ENCODE measurements around the gene CCDC154. TPM values are rescaled to one million over a fixed set of nuclear protein-coding genes. Genes with fewer than 3 reads are reported as not detected.

Gene CCDC154
- total and polyA plus RNA-seq, 3 experiments from 2014 or later: 2.3 to 2.8 TPM; not detected in 1

DNA sequence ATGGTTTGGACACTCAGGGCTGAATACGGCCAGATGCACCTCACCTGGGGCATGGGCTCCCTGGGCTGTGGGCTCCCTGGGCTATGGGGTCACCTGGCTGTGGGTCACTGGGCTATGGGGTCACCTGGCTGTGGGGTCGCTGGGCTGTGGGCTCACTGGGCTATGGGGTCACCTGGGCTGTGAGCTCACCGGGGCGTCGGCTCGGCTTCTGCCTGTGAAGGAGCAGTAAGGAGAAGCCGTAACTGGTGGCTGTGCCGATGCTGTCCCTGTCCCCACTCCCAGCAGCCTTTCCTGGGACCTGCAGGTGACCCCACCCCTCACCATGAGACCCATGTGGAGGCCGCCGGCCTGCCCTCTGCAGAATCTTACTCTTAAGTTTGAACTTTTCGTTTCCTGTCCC is 15.3 kb downstream of the CCDC154 start:
- no peak overlapping the region for H3K4me3 ChIP-seq (ENCODE audit: low read length)
- no peak overlapping the region for H3K4me3 Mint-ChIP-seq
- ChIA-PET CTCF (interaction anchor here (0.9 kb wide), 1 partner anchor 8 kb away, joined by 3 read pairs; the partner anchor contains the start of gene UQCC4), POLR2A (interaction anchor here (0.6 kb wide), 1 partner anchor 150 kb away, joined by 3 read pairs; no protein-coding TSS in a partner anchor)
- peaks cover 0 to 5% (median 0%) of the 10 kb centered on the region in 3 donors for H3K4me1 Mint-ChIP-seq
- no peaks in the 10 kb centered on the region for H3K36me3 ChIP-seq (ENCODE audit: insufficient read depth, low read length)
- H3K36me3 Mint-ChIP-seq: no peaks in the 10 kb centered on the region
- H3K27ac Mint-ChIP-seq: peak overlapping the region in 1 of 8 donors; percentile 74
- H3K9me3 ChIP-seq (ENCODE audit: low read length): no peaks in the 10 kb centered on the region
- H3K9me3 Mint-ChIP-seq: no peaks in the 10 kb centered on the region
- H3K27me3 Mint-ChIP-seq: no peaks in the 10 kb centered on the region
- H3K4me1 ChIP-seq (ENCODE audit: insufficient read depth, low read length): no peaks in the 10 kb centered on the region
- DNase-seq: no peak
- H3K27me3 ChIP-seq (ENCODE audit: insufficient read depth, low read length, poor library complexity, severe bottlenecking): no peaks in the 10 kb centered on the region
- no peak overlapping the region for H3K27ac ChIP-seq (ENCODE audit: low read depth, low read length)

DNA sequence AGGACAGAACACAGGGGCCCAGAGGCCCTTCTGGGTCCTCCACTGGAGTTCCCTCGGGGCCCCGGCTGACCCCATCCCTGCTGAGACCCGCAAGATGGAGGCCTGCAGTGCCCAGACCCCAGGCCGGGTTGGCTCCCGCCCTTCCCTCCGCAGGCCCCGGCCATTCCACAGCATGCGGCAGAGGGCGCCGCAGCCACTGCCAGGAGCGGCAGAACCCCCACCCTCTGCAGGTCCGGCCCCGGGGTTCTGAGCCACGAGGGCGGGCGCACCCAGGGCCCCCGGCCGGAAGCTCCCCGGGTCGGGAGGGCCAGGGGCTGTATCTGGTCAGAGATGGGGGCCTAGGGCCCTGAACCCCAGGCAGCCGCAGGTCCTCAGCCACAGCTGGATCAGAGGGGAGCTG is 15.8 kb downstream of the CCDC154 start:
- ChIA-PET CTCF (interaction anchor here (1.1 kb wide), 1 partner anchor 277 kb away, joined by 3 read pairs; no protein-coding TSS in a partner anchor), POLR2A (no interaction called here)
- Mint-ChIP-seq H3K9me3 (no peaks in the 10 kb centered on the region), H3K4me1 (peaks cover 0 to 5% (median 0%) of the 10 kb centered on the region in 3 donors), H3K36me3 (no peaks in the 10 kb centered on the region), H3K4me3 (no peak overlapping the region), H3K27me3 (no peaks in the 10 kb centered on the region), H3K27ac (no peak overlapping the region)
- no peak overlapping the region for H3K27ac ChIP-seq (ENCODE audit: low read depth, low read length)
- no peaks in the 10 kb centered on the region for H3K36me3 ChIP-seq (ENCODE audit: insufficient read depth, low read length)
- no peaks in the 10 kb centered on the region for H3K4me1 ChIP-seq (ENCODE audit: insufficient read depth, low read length)
- DNase-seq: peak in 2 of 5 donors; percentile 25 to 33
- H3K27me3 ChIP-seq (ENCODE audit: insufficient read depth, low read length, poor library complexity, severe bottlenecking): no peaks in the 10 kb centered on the region
- H3K9me3 ChIP-seq (ENCODE audit: low read length): no peaks in the 10 kb centered on the region
- H3K4me3 ChIP-seq (ENCODE audit: low read length): no peak overlapping the region

DNA sequence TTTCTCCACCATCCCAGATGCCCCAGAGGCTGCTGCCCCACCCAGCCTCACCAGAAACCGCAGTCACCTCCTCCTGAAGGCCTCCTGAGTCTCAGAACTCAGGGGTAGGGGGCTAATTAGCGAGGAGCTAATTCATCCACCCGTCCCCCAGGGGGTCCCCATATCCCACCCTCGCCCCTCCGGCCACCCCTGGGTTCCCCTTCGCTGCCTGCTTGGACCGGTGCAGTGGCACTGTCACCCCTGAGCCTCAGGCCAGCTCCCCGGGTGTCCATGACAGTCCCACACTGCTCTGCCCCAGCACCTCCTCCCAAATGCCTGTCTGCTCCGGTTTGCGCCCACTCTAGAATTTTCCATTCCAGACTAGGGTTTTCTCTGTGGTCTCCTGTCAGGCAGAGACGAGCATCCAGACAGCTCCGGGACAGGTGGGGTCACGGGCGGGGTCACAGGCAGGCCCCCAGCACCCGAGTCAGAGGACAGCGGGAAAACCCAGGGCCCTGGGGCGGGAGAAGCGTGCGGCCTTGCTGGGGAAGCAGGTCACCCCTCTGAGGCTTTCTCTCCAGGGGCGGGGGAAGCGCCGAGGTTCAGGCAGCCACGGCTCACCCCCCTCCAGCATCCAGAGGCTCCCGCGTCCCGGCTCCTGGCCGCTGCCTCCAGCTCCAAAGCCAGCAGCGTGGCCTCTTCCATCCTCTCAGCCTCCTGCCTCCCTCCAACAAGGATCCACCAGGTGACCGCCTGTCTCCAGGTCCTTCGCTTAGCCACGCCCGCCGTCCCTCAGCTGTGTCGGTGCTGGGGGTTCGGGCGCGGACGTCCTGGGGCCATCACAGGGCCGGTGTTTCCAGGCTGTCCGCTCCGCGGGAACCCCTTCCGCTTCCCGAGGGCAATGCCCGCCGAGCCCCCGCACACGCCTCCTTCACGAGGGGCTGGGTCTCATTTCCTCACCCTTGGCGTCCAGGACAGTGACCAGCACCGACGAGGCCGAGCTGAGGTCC is 16.6 kb downstream of the CCDC154 start:
- Mint-ChIP-seq H3K4me3 (no peak overlapping the region), H3K4me1 (peaks cover 0 to 5% (median 0%) of the 10 kb centered on the region in 3 donors), H3K9me3 (no peaks in the 10 kb centered on the region), H3K27ac (peak overlapping the region in 1 of 8 donors; percentile 14), H3K36me3 (no peaks in the 10 kb centered on the region), H3K27me3 (no peaks in the 10 kb centered on the region)
- Histone ChIP-seq H3K27ac (ENCODE audit: low read depth, low read length) (no peak overlapping the region), H3K36me3 (ENCODE audit: insufficient read depth, low read length) (no peaks in the 10 kb centered on the region), H3K4me1 (ENCODE audit: insufficient read depth, low read length) (no peaks in the 10 kb centered on the region), H3K27me3 (ENCODE audit: insufficient read depth, low read length, poor library complexity, severe bottlenecking) (no peaks in the 10 kb centered on the region), H3K9me3 (ENCODE audit: low read length) (no peaks in the 10 kb centered on the region), H3K4me3 (ENCODE audit: low read length) (no peak overlapping the region)
- ChIA-PET CTCF (interaction anchor here (1.1 kb wide), 1 partner anchor 278 kb away, joined by 3 read pairs; no protein-coding TSS in a partner anchor), POLR2A (no interaction called here)
- DNase-seq: no peak

DNA sequence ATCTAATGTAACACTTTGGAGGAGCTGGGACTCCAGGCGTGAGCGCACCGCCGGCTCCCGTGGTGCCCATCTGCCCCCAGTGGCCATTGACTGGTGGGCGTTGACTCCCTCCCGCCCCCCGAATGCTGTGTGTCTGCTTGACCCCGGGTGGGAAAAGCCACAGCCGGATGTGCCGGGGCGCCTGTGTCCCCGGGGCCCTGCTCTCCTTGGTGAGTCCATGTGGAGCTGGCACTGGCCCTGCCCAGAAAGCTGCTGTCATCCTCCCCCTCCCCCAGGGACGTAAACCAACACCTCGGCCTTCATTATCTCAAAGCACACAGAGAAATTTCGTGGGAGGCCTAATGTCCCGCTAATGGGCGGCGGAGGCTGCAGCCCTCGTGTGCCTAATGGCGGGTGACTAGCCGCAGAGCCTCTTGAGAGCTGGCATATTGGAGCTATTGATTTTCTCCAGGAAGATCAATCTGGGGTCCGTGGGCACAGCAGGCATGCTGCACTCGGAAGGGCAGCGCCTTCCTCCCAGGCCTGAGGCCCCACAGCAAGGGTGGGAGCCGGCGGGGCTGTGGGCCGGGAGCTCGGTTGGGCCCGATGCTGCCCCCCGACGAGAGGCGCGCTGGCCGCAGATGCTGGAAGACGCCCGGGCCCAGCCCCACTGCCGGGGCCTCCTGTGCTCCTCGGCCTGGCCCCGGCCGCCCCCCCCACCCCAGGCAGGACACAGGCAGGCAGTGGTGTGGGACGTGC is 17.5 kb downstream of the CCDC154 start:
- Histone ChIP-seq H3K27ac (ENCODE audit: low read depth, low read length) (no peak overlapping the region), H3K27me3 (ENCODE audit: insufficient read depth, low read length, poor library complexity, severe bottlenecking) (no peaks in the 10 kb centered on the region), H3K9me3 (ENCODE audit: low read length) (no peaks in the 10 kb centered on the region), H3K4me3 (ENCODE audit: low read length) (no peak overlapping the region), H3K36me3 (ENCODE audit: insufficient read depth, low read length) (no peaks in the 10 kb centered on the region), H3K4me1 (ENCODE audit: insufficient read depth, low read length) (no peaks in the 10 kb centered on the region)
- Mint-ChIP-seq H3K4me1 (peaks cover 0 to 5% (median 0%) of the 10 kb centered on the region in 3 donors), H3K27ac (peak overlapping the region in 1 of 8 donors; percentile 8), H3K27me3 (no peaks in the 10 kb centered on the region), H3K4me3 (no peak overlapping the region), H3K9me3 (no peaks in the 10 kb centered on the region), H3K36me3 (no peaks in the 10 kb centered on the region)
- POLR2A ChIA-PET: interaction anchor here (0.5 kb wide), 1 partner anchor 412 kb away, joined by 3 read pairs; no protein-coding TSS in a partner anchor
- no peak for DNase-seq
- CTCF ChIA-PET: no interaction called here

DNA sequence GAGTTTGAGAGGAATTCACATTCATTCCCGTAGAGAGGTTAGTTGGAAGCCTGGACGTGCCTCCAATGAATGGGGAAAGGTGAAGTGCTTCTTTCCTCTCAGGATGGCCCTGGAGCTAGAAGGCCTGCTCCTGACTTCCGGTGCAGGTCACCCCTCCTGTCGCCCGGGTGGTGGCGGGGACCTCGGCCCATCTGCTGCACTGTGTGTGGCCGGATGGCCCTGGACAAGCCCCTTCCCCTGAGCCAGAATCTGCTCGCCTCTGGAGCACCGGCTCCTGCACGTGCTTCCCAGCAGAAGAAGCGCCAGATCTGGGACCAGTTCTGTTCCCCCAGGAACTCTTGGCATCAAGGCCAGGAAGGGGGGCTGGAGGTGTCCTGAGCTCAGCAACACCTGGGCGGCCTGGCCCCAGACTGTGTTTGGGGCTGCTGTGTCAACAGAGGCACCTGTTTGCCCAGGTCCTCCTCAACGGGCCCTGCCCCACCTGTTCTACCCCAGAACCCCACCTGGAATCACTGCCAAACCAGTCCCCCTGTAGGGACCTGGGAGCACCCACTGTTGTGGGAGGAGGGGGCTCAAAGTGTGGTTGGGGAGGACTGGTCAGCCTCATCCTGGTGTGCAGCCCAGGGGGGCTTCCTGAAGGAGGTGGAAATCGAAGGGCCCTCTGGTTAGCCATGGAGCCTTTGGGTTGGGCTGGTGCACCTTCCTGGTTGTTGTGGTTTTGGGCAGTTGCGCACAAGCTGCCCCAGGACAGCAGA is 18.6 kb downstream of the CCDC154 start:
- no peak for DNase-seq
- Histone ChIP-seq H3K36me3 (ENCODE audit: insufficient read depth, low read length) (no peaks in the 10 kb centered on the region), H3K9me3 (ENCODE audit: low read length) (no peaks in the 10 kb centered on the region), H3K27ac (ENCODE audit: low read depth, low read length) (no peak overlapping the region), H3K4me3 (ENCODE audit: low read length) (no peak overlapping the region), H3K27me3 (ENCODE audit: insufficient read depth, low read length, poor library complexity, severe bottlenecking) (no peaks in the 10 kb centered on the region), H3K4me1 (ENCODE audit: insufficient read depth, low read length) (no peaks in the 10 kb centered on the region)
- H3K4me3 Mint-ChIP-seq: no peak overlapping the region
- H3K27ac Mint-ChIP-seq: no peak overlapping the region
- no peaks in the 10 kb centered on the region for H3K27me3 Mint-ChIP-seq
- H3K4me1 Mint-ChIP-seq: peaks cover 4 to 9% (median 5%) of the 10 kb centered on the region in 3 donors
- ChIA-PET POLR2A (no interaction called here), CTCF (interaction anchor here (0.6 kb wide), 1 partner anchor 121 kb away, joined by 3 read pairs; no protein-coding TSS in a partner anchor)
- H3K9me3 Mint-ChIP-seq: no peaks in the 10 kb centered on the region
- peaks cover 0 to 1% (median 0%) of the 10 kb centered on the region in 3 donors for H3K36me3 Mint-ChIP-seq

DNA sequence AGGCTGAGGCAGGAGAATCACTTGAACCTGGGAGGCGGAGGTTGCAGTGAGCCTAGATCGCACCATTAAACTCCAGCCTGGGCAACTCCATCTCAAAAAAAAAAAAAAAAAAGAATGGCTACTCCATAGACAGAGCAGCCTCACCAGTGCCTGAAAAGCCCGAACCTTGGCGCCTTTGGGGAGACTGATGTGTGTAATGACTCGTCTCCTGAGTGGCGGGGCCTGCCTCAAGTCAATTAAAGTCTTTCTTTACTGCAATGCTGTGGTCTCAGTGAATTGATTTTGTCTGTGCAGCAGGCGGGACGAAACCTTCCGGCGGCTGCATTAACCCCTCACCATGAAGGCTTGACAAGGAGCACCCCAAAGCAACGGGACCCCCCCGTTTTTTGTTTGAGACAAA is 20.3 kb downstream of the CCDC154 start:
- Mint-ChIP-seq H3K27me3 (peaks cover 0 to 3% of the 10 kb centered on the region in 2 donors), H3K4me3 (peak overlapping the region in 1 of 7 donors; percentile 79), H3K27ac (peak overlapping the region in 2 of 8 donors; percentile 52 to 68), H3K9me3 (no peaks in the 10 kb centered on the region), H3K4me1 (peaks cover 4 to 21% (median 12%) of the 10 kb centered on the region in 3 donors), H3K36me3 (peaks cover 0 to 5% (median 0%) of the 10 kb centered on the region in 3 donors)
- no peak for DNase-seq
- Histone ChIP-seq H3K36me3 (ENCODE audit: insufficient read depth, low read length) (no peaks in the 10 kb centered on the region), H3K27me3 (ENCODE audit: insufficient read depth, low read length, poor library complexity, severe bottlenecking) (no peaks in the 10 kb centered on the region), H3K27ac (ENCODE audit: low read depth, low read length) (no peak overlapping the region), H3K4me3 (ENCODE audit: low read length) (no peak overlapping the region), H3K9me3 (ENCODE audit: low read length) (no peaks in the 10 kb centered on the region), H3K4me1 (ENCODE audit: insufficient read depth, low read length) (peaks cover 11% of the 10 kb centered on the region)
- CTCF ChIA-PET: no interaction called here
- POLR2A ChIA-PET: no interaction called here

DNA sequence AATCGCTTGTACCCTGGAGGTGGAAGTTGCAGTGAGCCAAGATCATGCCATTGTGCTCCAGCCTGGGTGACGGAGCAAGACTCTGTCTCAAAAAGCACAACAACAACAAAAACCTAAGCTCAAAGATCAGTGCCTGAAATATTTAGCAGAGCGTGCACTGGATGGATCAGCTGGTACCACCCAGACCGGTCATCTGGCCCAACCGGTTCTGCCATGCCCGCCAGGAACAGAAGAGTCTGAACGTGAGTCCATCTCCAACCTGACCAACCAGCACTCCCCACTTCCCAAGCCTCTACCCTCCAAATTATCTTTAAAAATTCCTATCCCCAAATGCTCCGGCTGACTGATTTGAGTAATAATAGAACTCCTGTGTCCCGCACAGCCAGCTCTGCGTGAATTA is 22.3 kb downstream of the CCDC154 start:
- peak overlapping the region; percentile 93 for H3K27ac ChIP-seq (ENCODE audit: low read depth, low read length)
- CTCF ChIA-PET: interaction anchor here (1.4 kb wide), 1 partner anchor 10 kb away, joined by 3 read pairs; no protein-coding TSS in a partner anchor
- H3K4me3 Mint-ChIP-seq: peak overlapping the region; percentile 24 to 97 (median 34)

More for the DNA sequence above, 22.3 kb downstream of the CCDC154 start:
- Mint-ChIP-seq H3K27me3 (peaks cover 0 to 3% of the 10 kb centered on the region in 2 donors), H3K36me3 (peaks cover 0 to 10% (median 0%) of the 10 kb centered on the region in 3 donors), H3K9me3 (no peaks in the 10 kb centered on the region), H3K4me1 (peaks cover 9 to 21% (median 13%) of the 10 kb centered on the region in 3 donors), H3K27ac (peak overlapping the region; percentile 53 to 100 (median 98))
- no peak for DNase-seq
- POLR2A ChIA-PET: interaction anchor here (0.8 to 1.7 kb wide), 2 partner anchors 52 to 256 kb away, joined by 3 to 9 read pairs; partner anchors contain the start of gene JPT2
- Histone ChIP-seq H3K36me3 (ENCODE audit: insufficient read depth, low read length) (no peaks in the 10 kb centered on the region), H3K27me3 (ENCODE audit: insufficient read depth, low read length, poor library complexity, severe bottlenecking) (no peaks in the 10 kb centered on the region), H3K9me3 (ENCODE audit: low read length) (no peaks in the 10 kb centered on the region), H3K4me3 (ENCODE audit: low read length) (no peak overlapping the region), H3K4me1 (ENCODE audit: insufficient read depth, low read length) (peaks cover 11% of the 10 kb centered on the region)

Data from CD8-positive, alpha-beta memory T cell (primary cell).